Stimulated activated CD4-positive, alpha-beta T cell treated with anti-CD3 and anti-CD28 coated beads, Interleukin-1b, Interleukin-23, amount 100 ng/mL, for 4 hours (primary cell): ENCODE data around the gene STAC2.
"Not testable (repeated sequence)": the region's sequence is repeated elsewhere in the genome, so short reads cannot be mapped to it uniquely, and the experiment has no call there.

ENCODE experiments used
- DNase-seq, 2 donors: peaks; one replicate each; pipeline ENCODE4 v3.0.0-alpha.2; 2020; ENCODE audit warnings: low read depth in 2 of 2

STAC2 gene

GRCh38 chr17:39187152-39187830 is 38.5 kb downstream of the STAC2 start:
- no peak for DNase-seq

GRCh38 chr17:39186481-39187002 is 39.2 kb downstream of the STAC2 start:
- no peak for DNase-seq

DNA sequence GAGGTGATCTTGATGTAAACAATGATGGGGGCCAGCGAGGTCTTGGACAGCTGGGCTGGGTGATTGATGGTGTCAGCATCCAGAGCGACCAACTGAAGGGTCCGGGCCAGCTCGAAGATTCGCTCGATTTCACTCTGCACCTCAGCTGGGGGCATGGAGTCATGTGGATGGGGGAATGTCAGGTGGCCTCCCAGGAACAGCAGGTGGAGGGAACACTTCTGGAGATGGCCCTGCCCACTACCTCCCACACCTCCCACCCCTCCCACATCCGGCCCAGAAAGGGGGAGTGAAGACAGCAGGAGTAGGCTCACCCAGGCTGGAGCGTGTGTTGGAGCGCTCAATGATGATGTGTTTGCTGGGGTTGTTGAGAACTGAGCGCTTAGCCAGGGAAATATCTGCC is 42.0 kb downstream of the STAC2 start:
- DNase-seq, result no peak

DNA sequence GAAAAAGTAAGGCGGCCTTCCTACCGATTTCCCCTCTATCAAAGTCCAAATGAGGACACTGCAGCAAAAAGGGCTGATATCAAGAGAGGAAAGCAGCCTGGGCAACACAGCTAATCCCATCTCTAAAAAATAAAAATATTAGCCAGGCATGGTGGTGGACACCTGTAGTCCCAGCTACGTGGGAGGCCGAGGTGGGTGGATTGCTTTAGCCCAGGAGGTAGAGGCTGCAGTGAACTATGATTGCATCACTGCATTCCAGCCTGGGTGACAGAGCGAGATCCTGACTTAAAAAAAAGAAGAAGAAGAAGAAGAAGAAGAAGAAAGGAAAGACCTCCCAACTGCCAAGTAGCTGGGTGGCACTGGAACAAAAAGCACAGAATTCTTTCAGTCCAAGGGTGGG is 42.7 kb downstream of the STAC2 start:
- no peak for DNase-seq

GRCh38 chr17:39181303-39181702 is 44.4 kb downstream of the STAC2 start:
- no peak for DNase-seq

GRCh38 chr17:39178536-39178935 is 47.2 kb downstream of the STAC2 start:
- no peak for DNase-seq

DNA sequence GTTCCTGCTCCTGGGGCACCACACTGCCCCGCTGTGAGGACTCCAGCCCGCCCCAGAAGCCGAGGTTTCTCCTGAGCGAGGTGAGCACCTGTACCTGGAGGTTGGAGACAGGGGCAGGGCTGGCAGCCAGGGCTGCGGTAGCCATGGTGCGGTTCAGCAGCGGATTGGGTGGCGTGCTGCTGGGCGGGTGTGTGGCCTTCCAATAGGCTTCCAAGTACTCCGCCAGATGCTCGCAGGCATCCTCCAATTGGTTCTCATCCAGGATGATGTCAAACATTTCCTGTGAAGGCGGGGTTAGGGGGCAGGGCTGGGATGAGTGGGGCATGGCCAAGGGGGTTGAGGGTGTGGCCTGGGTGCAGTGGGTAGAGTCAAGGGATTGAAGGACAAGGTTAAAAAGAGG is 48.5 kb downstream of the STAC2 start:
- no peak for DNase-seq

DNA sequence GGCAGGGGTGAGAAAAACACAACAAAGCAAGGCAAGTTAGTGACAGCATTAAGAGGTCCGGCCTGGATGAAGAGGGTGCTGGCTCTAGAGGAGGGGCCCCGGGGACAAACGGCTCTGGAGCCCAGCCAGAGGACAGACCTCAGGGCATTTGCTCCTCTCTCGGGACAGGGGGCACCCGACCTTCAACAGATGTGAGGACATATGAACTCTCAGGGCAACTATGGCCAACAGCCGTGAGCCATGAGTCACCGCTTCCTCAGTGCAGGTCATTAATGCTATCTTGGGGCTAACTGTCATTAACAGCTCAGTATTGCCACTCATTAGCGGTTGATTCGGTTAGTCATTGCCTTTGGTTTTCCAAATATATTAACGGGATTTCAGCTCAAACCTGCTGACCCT is 50.1 kb downstream of the STAC2 start:
- no peak for DNase-seq

DNA sequence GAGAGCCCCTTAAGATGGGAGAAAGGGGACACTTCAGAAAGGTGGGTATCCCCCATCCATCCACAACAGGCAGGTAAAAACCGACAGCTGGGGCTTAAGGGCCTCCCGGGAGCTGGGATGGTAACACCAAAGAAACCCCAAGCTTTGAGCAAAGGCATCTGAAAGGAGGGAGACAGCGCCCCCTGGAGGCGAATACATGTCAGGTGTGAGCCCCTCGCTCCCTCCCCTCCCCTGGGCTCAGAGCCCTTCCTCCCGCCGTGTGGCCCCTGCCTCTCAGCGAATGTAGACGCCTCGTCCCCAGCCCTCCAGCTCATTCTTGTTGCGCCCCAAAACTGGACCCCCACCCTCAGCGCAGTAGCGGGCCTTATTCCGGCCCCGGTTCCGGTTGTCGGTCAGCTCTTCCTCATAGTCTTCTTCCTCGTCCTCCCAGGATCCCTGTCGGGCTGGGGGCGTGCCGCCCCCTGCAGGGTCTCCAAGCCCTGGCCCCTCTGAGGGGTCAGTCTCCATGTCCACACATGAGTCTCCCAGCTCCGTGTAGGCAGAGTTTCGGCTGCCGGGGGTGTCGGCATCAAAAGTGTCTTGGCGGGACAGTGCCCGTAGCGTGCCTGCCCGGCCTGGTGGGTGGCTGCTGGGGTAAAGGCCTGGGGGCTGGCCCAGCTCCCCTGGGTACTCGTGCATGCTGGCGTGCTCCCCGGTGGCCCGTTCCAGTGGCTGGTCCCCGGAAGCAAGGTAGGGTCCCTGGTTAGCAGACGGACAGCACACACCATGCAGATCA is 50.6 kb downstream of the STAC2 start:
- peak; percentile 69 for DNase-seq

- no peak for DNase-seq
Measured at GRCh38 chr17:39173526-39174274, 52.0 kb downstream of the STAC2 start.

DNA sequence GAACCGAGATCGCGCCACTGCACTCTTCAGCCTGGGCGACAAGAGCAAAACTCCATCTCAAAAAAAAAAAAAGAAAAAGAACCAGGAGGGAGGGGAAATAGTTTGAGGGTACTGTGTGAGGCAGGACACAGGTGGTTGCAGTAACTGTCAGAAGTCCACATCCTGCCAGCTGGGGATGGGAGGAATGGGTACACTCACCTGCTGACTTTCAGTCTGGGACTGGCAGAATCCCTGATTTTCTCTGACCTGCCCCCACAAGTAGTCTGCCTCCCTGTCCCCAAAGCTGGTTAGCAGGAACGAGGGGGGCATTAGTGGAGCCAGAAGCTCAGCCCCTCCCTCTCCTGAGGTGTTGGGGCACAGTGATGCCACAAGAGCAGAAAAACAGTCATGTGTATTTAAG is 52.7 kb downstream of the STAC2 start:
- DNase-seq, result no peak

- no peak for DNase-seq
Measured at GRCh38 chr17:39171933-39172332, 53.8 kb downstream of the STAC2 start.

DNA sequence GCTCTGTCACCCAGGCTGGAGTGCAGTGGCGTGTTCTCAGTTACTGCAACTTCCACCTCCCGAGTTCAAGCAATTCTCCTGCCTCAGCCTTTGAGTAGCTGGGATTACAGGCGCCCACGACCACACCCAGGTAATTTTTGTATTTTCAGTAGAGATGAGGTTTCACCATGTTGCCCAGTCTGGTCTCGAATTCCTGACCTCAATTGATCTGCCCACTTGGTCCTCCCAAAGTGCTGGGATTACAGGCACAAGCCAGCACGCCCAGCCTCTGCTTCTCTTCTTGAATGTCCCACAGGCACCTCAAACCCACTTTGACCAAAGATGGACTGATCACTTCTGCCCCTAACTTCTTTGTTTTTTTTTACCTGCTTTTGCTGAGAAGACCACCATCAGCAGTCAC is 55.2 kb downstream of the STAC2 start:
- no peak for DNase-seq

- no peak for DNase-seq
Measured at GRCh38 chr17:39170109-39170508, 55.6 kb downstream of the STAC2 start.

DNA sequence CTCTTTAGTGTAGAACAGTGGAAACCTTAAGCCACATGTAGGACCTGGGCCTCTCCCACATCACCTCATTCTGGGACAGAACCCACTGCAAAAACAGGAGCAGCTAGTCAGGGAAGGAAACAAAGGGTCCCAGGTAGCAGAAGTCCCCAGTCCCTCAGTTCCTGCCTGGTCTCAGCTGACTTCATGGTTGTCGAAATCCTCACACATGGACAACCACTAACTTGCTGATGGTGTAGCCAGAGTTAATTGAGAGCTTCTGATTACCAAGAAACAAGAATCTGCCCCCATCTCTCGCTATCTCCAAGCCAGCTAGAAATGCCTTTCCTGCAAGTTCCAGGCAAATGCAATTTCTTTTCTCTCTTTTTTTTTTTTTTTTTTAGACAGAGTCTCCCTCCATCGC is 56.2 kb downstream of the STAC2 start:
- DNase-seq, result no peak

GRCh38 chr17:39169101-39169500 is 56.6 kb downstream of the STAC2 start:
- no peak for DNase-seq

DNA sequence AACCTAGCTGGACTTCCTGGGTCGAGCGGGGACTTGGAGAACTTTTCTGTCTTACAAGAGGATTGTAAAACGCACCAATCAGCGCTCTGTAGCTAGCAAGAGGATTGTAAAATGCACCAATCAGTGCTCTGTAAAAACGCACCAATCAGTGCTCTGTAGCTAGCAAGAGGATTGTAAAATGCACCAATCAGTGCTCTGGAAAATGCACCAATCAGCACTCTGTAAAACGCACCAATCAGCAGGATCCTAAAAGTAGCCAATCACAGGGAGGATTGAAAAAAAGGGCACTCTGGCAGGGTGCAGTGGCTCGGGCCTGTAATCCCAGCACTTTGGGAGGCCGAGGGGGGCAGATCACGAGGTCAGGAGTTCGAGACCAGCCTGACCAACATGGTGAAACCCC is 57.2 kb downstream of the STAC2 start:
- not testable (repeated sequence) for DNase-seq

GRCh38 chr17:39167476-39167875 is 58.3 kb downstream of the STAC2 start:
- DNase-seq, result no peak

- no peak for DNase-seq
Measured at GRCh38 chr17:39166437-39167335, 59.1 kb downstream of the STAC2 start.

DNA sequence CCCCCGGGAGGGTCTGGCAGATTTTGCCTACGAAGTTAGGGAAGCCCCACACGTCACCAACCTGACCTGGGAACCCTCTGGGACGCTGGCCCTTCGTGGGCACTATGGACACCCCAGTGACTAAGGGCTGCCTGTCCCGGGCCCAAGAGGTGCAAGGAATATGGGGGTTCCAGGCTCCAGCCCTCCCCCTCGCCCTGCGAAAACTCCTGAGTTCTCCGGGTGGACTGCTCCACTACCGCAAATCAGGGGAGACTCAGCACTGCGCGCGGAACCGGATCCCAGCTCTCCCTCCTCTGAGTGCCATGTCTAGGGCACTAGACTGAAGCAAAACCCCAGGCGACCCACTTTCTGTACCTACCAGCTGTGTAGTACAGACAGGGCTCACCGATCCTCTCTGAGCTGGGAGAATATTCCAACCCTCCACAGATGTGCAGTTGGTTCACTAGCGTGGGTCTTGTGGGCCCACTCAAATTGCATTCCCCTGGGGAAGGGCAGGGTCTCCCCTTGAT is 59.9 kb downstream of the STAC2 start, which contains the start of gene ARL5C:
Gene ARL5C, minus strand, starts transcription at position 321 of the 509 bp plus-strand sequence. CDS start 401 bp downstream, outside the sequence.
- no peak for DNase-seq

DNA sequence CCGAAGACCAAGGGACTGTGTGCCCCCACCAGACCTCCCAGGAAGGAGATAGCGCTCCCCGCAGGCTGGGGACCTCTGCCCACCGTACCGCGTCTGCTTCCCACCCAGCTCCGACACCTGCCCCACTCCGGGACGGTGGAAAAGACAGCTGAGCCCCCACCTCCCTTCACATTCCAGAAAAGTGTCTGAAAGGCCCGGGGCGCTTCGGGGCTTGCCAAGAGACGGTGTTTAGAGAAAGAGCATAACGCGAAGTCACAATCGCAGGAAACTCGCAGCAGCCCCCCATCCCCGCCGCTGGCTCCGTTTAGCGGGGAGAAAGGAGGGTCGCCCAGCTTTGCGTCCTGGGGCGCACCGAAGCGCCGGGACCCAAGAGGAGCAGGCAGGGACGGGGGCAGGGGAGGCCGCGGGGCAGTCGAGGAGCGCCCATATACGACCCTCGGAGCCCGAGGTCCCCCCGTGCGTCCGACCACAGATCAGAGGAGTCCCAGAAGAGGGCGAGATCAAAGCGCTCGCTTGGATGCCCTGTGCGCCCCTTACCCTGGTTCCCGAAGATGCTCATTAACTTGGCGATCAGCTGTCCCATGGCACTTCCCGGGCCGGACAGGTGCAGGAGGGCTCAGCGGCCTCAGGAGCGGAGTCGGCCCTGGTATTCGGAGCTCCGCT is 60.4 kb downstream of the STAC2 start:
- DNase-seq, result no peak
